Putamen (tissue), 1 donor: ENCODE data around the gene OR1E1.
"Not testable (repeated sequence)": the region's sequence is repeated elsewhere in the genome, so short reads cannot be mapped to it uniquely, and the experiment has no call there.

Source experiments
- DNase-seq: peaks from one replicate; pipeline ENCODE4 v3.0.0-alpha.2; 2016; ENCODE audit warnings: low spot score

OR1E1 gene, protein sequence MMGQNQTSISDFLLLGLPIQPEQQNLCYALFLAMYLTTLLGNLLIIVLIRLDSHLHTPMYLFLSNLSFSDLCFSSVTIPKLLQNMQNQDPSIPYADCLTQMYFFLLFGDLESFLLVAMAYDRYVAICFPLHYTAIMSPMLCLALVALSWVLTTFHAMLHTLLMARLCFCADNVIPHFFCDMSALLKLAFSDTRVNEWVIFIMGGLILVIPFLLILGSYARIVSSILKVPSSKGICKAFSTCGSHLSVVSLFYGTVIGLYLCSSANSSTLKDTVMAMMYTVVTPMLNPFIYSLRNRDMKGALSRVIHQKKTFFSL

DNA sequence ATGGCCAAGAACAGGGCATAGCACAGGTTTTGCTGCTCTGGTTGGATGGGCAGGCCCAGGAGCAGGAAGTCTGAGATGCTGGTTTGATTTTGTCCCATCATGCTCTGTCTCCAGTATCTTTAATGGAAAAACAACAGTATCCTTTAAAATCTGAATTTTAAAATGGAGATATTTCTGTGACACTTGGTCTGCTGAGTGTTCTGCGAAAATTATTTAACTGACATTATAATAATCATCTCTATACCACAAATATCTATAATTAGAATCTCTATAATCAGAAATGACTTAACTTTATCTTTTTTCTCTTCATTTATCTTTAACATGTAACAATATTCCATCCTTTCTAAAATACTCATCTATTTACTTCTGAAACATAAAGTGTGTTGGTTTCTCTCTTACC, at the start of gene OR1E1:
TSS of gene OR1E1 (minus strand) at position 101 of the 400 bp plus-strand sequence. CDS start at position 101, 0 bp downstream.
- no peak for DNase-seq

DNA sequence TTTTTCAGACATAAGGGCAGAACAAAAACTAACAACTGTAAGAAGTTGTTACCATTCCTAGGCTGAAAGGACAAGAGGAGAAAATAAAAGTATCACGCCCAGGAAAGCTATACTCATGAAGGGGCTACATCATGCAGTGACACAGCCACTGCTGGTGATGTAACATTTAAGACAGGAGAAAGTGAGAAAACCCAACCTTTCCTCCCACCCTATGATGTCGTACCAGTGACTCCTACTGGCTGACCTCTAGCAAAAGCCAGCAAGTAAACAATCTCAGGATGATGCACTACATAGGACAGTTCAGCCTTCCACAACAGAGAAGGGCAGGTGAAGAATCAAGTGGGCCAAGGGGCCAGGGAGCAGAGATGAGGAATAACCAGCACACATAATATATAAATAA, 49.4 kb upstream of the OR1E1 start:
- no peak for DNase-seq

DNA sequence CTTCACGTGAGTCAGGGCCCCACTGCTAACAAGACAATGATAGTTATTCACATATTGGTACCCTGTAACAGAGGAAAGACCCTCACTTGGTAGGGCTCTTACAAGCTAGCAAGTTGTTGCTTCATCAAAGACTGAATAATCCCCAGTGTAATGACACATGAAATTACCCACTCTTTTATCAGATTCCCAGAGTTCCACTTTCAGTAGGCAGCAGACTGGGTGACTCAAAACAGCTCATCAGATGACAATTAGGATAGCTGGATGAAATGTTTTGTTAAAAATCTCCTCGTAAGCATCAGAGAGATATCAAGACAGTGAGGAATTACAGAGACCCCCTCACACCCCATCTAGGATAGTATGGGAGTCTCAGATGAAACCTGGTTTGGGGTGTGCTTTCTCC, 42.2 kb upstream of the OR1E1 start:
- DNase-seq, result no peak

DNA sequence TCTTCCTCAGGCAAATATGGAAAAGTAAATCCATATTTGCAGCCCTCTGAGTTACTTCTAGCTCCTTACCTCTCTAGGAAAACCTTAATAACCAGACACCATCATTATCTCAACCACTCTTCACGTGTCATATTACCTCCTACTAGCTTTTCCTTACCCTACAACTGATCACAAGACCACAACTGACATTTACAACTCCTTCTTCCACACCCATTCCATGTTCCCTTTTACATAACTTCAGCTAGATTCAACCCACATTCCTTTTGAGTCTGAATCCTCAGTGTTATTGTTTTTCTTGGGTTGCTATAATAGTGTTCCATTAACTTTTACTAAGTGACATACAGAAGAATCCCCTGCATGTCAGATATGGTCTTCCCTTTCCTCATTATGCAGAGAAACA, 40.2 kb upstream of the OR1E1 start:
- no peak for DNase-seq

DNA sequence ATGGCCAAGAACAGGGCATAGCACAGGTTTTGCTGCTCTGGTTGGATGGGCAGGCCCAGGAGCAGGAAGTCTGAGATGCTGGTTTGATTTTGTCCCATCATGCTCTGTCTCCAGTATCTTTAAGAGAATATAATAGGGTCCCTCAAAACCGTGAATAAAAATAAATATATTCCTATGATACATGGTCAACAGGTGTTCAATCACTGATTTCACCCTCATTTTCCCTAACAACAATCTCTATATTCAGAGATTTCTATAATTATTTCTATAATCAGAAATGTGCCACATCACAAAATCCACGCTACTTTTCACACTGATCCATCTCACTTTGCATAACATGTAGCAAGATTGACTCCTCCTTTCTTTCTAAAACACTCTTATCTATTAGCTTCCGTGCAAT, 35.5 kb upstream of the OR1E1 start, which contains the start of gene OR1E2:
TSS of gene OR1E2 (minus strand) at position 101 of the 400 bp plus-strand sequence. CDS start at position 101, 0 bp downstream.
- no peak for DNase-seq

DNA sequence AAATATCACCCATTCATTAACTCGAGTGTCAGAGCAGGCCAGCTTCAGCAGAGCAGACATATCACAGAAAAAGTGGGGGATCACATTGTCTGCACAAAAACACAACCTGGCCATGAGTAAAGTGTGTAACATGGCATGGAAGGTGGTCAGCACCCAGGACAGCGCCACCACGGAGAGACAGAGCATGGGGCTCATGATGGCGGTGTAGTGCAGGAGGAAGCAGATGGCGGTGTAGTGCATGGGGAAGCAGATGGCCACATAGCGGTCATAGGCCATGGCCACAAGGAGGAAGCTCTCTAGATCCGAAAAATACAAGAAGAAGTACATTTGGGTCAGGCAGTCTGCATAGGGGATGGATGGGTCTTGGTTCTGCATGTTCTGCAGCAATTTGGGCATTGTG, 35.0 kb upstream of the OR1E1 start:
- not testable (repeated sequence) for DNase-seq

DNA sequence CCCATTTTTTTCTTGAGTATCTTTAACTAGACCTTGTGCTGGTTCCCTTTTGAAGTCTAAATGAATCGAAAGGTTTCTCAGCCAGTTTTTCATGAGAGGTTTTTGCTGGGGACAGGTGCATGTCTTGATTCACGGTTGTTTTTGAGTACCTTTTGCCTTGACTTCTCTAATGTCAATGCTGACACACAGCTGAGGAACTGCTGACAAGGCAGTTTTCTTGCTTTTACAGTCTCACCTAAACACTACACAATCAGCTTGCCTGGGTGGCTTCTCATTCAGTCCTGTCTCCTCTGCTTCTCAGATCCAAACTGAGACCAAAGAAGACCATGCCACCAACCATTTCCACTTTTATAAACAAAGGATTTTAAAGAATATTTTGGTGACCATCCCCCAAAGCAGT, 20.0 kb upstream of the OR1E1 start:
- DNase-seq, result no peak

DNA sequence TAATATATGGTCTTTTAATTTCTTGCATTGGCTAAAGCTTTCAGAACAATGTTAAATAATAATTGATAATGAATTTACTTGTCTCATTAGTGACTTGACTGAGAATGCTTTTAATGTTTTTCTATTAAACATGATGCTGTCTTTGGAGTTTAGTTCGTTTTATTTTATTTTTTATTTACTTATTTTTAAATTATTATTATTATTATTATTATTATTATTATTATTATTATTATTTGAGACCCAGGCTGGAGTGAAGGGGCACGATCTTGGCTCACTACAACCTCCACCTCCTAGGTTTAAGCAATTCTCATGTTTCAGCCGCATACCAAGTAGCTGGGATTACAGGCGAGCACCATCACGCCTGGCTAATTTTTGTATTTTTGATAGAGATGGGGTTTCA, 17.4 kb upstream of the OR1E1 start:
- DNase-seq, result no peak

DNA sequence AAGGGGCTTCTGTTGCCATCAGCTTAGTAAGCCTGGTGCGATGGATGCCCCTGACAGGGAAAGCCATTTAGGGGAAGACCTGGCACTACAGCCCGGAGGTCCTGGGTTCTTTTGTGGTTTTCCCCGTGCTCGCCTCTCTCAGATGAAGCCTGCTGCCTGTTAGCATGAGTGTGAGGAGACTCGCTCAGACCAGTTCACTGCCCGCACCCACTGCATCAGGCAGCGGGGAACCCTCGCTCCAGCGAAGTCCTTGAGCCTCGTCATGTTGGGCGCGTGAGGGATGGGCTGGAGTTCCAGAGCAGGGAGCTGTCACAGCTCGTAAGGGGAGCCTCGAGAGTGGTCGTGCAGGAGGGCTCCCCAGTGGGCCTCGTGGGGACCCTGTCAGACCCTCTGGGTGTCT, 14.0 kb upstream of the OR1E1 start:
- DNase-seq, result not testable (repeated sequence)

DNA sequence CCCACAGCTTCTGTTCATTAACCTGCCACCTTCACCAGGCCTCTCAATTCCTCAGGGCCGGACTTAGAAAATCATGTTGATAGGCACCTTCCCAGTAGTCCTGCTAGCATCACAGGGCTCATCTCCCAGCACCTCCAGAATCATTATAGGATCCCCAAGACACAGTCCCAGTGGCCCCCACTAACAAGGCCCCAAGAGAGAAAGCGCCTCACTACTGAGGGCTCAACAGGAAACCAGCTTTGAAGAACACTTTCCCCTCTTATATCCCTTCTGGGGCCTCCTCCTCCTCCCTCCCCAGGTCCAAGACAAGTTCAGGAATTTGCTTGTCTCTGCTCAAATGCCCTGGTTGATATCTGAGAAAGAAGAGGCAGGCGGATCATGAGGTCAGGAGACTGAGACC, 12.9 kb upstream of the OR1E1 start, which contains the start of gene OR3A3:
TSS of gene OR3A3 (plus strand) at position 301 of the 400 bp plus-strand sequence.
- no peak for DNase-seq

DNA sequence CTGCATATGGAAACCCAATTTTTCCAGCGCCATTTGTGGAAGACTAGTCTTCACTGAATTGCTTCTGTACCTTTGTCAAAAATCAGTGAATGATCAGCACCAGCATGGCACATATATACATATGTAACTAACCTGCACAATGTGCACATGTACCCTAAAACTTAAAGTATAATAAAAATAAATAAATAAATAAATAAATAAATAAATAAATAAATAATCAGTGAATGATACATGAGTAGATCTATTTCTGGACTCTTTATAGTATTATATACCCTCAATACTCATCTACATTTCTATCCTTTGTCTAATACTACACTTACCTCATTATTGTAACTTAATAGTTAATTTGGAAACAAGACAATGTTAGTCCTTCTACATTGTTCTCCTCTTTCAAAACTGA, 5.6 kb upstream of the OR1E1 start:
- DNase-seq, result not testable (repeated sequence)

DNA sequence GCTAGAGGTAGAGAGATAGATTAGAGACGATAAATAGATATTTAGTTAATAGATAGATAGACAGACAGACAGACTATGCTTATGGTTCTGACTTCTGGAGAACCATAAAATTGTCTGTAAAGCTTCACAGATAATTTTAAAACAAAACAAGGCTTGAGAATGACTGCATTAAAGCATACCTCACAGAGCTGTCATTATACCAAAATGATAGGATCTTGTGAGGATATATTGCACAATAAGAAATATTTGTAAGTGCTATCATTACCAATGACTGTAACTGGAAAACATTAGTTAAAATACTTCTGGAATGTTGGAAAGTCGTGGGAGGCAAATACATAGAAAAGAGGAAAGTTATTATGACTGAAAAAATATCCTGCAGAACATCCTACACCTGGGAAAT, 3.6 kb upstream of the OR1E1 start:
- DNase-seq, result no peak

DNA sequence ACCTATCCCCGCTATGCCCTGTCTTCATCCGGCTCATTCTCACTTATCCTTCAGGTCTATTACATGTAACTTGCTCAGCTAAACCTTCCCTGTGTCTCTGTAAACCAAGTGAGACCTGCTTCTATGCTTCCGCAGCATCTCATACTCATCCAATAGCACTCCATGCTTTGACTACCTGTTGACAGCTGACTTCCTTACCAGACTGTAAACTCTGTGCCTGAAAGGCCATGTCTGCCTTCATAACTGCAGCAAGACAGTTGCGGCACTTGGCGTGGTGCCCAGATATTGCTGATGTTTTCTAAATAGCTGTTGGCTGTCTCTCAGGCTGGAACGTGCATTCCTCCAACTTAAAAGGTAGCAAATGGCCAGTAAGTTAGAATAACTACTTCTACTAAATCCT, 1.8 kb upstream of the OR1E1 start:
- DNase-seq, result no peak

DNA sequence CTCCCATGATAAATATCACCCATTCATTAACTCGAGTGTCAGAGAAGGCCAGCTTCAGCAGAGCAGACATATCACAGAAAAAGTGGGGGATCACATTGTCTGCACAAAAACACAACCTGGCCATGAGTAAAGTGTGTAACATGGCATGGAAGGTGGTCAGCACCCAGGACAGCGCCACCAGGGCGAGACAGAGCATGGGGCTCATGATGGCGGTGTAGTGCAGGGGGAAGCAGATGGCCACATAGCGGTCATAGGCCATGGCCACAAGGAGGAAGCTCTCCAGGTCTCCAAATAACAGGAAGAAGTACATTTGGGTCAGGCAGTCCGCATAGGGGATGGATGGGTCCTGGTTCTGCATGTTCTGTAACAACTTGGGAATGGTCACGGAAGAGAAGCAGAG, 409 bp downstream of the OR1E1 start:
- DNase-seq, result not testable (repeated sequence)

DNA sequence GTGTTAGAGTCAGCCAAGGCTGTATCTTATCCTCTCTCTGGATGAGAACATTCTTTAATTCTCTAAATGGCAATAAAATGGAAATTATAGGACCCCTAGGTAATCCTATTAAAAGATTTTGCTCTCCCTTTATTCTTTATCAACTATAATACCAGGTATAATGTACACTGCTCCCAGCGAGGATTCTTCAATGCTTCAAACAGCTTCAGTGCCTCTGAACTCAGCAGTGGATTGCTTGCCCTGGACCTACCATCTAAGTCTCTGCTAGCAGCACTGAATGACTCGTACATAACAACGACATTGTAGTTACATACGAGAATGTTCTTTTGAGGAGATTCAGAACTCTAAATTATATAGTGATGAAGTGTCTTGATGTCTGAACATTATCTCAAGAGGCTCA, 8.4 kb downstream of the OR1E1 start:
- no peak for DNase-seq

DNA sequence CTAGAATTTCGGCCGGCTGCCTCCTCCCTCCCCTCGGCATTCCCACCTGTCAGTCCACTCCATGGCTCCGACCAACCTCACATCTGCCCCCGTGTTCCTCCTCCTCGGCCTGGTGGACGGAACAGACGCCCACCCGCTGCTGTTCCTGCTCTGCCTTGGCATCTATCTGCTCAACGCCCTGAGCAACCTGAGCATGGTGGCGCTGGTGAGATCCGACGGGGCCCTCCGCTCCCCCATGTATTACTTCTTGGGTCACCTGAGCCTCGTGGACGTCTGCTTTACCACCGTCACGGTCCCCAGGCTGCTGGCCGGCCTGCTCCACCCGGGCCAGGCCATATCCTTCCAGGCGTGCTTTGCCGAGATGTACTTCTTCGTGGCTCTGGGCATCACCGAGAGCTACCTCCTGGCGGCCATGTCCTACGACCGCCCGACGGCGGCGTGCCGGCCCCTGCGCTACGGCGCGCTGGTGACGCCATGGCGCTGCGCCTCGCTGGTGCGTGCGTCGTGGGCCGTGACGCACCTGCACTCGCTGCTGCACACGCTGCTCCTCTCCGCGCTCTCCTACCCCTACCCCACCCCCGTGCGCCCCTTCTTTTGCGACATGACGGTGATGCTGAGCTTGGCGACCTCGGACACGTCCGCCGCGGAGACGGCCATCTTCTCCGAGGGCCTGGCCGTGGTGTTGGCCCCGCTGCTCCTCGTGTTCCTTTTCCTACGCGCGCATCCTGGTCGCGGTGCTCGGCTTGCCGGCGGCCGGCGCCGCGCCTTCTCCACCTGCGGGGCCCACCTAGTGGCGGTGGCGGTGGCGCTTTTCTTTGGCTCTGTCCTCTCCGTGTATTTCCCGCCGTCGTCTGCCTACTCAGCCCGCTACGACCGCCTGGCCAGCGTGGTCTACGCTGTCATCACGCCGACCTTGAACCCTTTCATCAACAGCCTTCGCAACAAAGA, 12.1 kb downstream of the OR1E1 start, which contains the start of gene OR3A2:
TSS of gene OR3A2 (minus strand) at position 440 of the 948 bp plus-strand sequence.
- DNase-seq, result no peak

DNA sequence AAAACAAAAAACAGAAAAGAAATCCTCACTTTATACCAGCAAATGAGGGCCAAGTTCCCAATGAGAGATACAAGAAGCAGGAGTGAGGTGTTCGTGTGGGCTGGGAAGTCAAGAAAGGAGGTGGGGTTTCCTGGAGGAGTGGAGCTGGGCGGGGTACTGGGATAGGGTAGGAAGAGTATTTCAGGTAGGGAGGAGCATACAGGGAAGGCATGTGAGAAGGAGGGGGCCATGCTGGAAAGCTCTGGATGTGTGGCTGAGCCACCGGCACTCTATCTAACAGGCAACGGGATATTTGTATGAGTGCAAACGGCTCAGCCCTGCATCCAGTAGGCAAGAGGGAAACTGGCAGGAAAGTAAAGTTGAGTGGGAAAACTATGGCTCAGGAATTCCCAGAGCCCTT, 16.3 kb downstream of the OR1E1 start:
- DNase-seq, result no peak

DNA sequence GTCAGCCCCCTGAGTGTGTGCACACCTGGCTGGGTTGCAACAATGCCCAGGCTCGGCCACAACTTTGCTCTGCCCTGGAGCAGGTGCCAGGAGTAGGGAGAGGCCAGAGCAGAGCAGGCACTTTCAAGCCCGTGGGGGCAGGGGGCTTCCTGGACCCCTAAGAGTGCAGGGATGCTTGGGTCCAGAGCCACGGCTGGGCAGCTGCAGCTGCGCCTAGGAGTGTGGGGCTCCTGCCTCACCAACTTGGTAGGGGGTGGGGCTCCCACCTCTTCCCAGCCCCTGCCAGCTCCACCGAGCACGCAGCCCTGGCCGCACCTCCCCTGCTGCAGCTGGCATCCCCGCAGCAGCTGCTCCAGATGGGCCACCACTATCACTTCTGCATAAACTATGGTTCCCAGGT, 19.9 kb downstream of the OR1E1 start:
- no peak for DNase-seq

DNA sequence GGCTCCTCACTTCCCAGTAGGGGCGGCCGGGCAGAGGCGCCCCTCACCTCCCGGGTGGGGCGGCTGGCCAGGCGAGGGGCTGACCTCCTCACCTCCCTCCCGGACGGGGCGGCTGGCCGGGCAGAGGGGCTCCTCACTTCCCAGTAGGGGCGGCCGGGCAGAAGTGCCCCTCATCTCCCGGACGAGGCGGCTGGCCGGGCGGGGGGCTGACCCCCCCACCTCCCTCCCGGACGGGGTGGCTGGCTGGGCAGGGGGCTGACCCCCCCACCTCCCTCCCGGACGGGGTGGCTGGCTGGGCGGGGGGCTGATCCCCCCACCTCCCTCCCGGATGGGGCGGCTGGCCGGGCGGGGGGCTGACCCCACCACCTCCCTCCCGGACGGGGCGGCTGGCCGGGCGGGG, 27.0 kb downstream of the OR1E1 start:
- not testable (repeated sequence) for DNase-seq
